ENCODE data around the gene SP3.

Gene SP3

DNA sequence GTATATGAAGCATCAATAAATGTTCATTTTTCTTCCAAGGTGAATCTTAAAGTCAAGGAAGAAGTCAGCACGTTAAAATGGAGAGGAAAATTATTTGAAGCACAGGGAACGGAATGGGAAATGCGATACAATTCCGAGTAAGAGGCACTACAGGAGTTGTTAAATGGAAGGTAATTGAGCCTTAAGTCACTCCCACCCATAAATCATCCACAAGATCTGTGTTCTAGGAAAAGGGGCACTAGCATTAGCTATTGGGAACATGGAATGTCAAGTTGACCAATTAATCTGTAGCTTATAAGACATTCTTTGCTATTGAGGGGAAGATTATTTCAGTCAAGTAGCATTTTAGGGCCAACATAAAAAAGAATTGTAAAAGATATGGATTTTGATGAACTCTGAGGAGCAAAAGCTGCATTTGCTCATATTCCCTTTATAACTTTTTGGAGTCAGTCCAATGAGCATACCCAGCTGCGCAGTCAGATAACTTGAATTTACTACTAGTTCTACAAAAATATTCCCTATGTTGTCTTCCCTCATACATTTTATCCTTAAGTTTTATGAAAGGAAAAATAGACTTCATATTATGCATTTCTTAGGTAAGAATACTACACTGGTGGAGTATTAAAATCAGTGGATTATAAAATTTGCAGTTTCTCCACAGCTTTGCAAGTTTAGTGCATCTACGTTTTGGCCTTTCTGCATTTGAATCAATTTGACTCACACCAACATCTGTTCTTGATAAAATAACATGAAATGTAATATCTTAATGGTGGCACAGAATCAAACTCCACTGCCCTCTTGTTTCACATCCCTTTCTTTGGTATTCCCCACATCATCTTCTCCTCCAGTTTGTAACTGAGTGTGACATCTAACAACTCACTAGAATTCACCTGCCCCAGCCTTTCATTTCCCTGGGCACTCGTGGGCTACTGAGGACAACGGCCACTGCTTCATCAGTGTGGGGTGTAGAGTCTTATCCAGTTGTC lies 95.6 kb downstream of the SP3 start:
- Histone ChIP-seq H3K27ac (ENCODE audit: low read depth, low read length) (no peak overlapping the region), H3K4me2 (ENCODE audit: low read length) (no peak overlapping the region), H3K36me3 (ENCODE audit: control insufficient read depth, low read length) (no peaks in the 10 kb centered on the region), H3K79me2 (ENCODE audit: control insufficient read depth, low read length) (no peaks in the 10 kb centered on the region), H3K9me3 (ENCODE audit: control insufficient read depth, insufficient read depth, low read length) (no peaks in the 10 kb centered on the region), H4K20me1 (ENCODE audit: control insufficient read depth, insufficient read depth, low read depth, low read length) (no peaks in the 10 kb centered on the region), H3K27me3 (ENCODE audit: control insufficient read depth, low read length) (peaks cover 3% of the 10 kb centered on the region; the same call in 1 of the 2 replicates), H3K9me2 (replicated peaks; ENCODE audit: control insufficient read depth, low read length) (no peaks in the 10 kb centered on the region), H3K4me3 (ENCODE audit: low read length) (no peak overlapping the region), H3F3A (ENCODE audit: control insufficient read depth, insufficient read depth) (no peaks in the 10 kb centered on the region; the same call in 1 of the 2 replicates), H3K4me1 (ENCODE audit: control insufficient read depth, low read length) (peaks cover 18% of the 10 kb centered on the region)
- TF ChIP-seq EZH2phosphoT487 (IDR thresholded peaks at IDR 0.05; ENCODE audit: borderline replicate concordance, low read length): no peak
- TF ChIP-seq, protein P1, sequence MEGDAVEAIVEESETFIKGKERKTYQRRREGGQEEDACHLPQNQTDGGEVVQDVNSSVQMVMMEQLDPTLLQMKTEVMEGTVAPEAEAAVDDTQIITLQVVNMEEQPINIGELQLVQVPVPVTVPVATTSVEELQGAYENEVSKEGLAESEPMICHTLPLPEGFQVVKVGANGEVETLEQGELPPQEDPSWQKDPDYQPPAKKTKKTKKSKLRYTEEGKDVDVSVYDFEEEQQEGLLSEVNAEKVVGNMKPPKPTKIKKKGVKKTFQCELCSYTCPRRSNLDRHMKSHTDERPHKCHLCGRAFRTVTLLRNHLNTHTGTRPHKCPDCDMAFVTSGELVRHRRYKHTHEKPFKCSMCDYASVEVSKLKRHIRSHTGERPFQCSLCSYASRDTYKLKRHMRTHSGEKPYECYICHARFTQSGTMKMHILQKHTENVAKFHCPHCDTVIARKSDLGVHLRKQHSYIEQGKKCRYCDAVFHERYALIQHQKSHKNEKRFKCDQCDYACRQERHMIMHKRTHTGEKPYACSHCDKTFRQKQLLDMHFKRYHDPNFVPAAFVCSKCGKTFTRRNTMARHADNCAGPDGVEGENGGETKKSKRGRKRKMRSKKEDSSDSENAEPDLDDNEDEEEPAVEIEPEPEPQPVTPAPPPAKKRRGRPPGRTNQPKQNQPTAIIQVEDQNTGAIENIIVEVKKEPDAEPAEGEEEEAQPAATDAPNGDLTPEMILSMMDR (IDR thresholded peaks at IDR 0.05; ENCODE audit: low read depth, low read length, poor library complexity, severe bottlenecking): no peak

DNA sequence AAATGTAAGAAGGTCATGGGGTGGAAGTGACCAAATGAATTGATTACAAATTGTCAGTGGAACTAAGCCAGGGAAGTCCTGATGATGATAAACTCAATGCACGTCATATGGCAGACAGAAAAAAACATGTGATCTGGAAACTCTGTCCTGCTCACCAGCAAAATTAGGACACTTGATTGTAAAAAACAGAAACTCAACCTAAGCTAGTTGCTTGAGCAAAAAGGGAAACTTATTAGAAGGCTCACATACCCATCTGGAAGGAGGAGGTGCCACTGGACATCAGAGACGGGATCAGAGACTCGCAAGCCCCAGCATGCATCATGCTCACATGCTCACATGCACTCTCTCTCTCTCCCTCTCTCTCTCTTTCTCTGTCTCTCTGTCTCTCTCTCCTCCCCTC lies 96.8 kb downstream of the SP3 start:
- TF ChIP-seq, protein P1 (IDR thresholded peaks at IDR 0.05; ENCODE audit: low read depth, low read length, poor library complexity, severe bottlenecking): no peak
- no peak for TF ChIP-seq EZH2phosphoT487 (IDR thresholded peaks at IDR 0.05; ENCODE audit: borderline replicate concordance, low read length)
- no peaks in the 10 kb centered on the region for H3K79me2 ChIP-seq (ENCODE audit: control insufficient read depth, low read length)
- peaks cover 6% of the 10 kb centered on the region for H3K4me1 ChIP-seq (ENCODE audit: control insufficient read depth, low read length)
- H3K9me2 ChIP-seq (replicated peaks; ENCODE audit: control insufficient read depth, low read length): no peaks in the 10 kb centered on the region
- no peaks in the 10 kb centered on the region for H3K36me3 ChIP-seq (ENCODE audit: control insufficient read depth, low read length)
- no peaks in the 10 kb centered on the region for H3K9me3 ChIP-seq (ENCODE audit: control insufficient read depth, insufficient read depth, low read length)
- no peaks in the 10 kb centered on the region for H4K20me1 ChIP-seq (ENCODE audit: control insufficient read depth, insufficient read depth, low read depth, low read length)
- H3K4me3 ChIP-seq (ENCODE audit: low read length): no peak overlapping the region
- no peaks in the 10 kb centered on the region; the same call in 1 of the 2 replicates for H3F3A ChIP-seq (ENCODE audit: control insufficient read depth, insufficient read depth)
- peaks cover 3% of the 10 kb centered on the region; the same call in 1 of the 2 replicates for H3K27me3 ChIP-seq (ENCODE audit: control insufficient read depth, low read length)
- H3K4me2 ChIP-seq (ENCODE audit: low read length): no peak overlapping the region
- no peak overlapping the region for H3K27ac ChIP-seq (ENCODE audit: low read depth, low read length)

DNA sequence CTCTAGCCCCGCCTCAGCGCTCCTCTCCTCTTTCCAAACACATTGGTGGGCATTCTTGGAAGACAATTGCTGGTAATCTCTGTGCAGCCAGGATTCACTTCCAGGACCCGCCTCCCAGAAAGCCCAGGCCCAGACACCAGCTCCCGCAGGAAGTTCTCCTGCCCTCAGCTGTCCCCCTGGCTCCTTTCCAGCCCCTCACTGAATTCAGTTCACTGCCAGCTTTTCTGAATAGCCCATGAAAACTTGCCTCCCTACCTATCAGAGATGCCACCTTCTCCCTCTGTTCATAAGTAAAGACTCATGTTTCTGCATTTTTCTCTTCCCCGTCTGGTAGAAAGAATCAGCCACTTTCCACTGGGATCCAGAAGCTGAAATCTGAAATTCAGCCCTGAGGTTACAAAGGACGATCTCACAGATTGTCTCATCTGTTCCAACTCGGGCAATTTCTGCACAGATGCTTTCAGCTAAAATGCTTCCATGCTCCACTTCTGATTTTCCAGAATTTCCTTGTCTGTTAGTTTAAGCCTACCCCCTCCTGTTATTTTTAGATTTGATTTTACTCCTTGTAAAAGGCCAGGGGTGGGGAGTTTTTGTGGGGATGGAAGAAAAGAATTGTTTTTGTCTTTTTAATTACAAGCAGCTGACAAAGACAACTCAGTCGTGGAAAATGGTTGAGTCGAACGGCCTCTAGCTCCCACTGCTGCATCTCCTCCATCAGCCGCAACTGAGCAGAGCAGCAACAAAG lies 98.1 kb downstream of the SP3 start:
- TF ChIP-seq, protein P1 (IDR thresholded peaks at IDR 0.05; ENCODE audit: low read depth, low read length, poor library complexity, severe bottlenecking): no peak
- no peak for TF ChIP-seq EZH2phosphoT487 (IDR thresholded peaks at IDR 0.05; ENCODE audit: borderline replicate concordance, low read length)
- Histone ChIP-seq H3K9me2 (replicated peaks; ENCODE audit: control insufficient read depth, low read length) (no peaks in the 10 kb centered on the region), H3K36me3 (ENCODE audit: control insufficient read depth, low read length) (no peaks in the 10 kb centered on the region), H3K4me3 (ENCODE audit: low read length) (no peak overlapping the region), H4K20me1 (ENCODE audit: control insufficient read depth, insufficient read depth, low read depth, low read length) (no peaks in the 10 kb centered on the region), H3K9me3 (ENCODE audit: control insufficient read depth, insufficient read depth, low read length) (no peaks in the 10 kb centered on the region), H3F3A (ENCODE audit: control insufficient read depth, insufficient read depth) (no peaks in the 10 kb centered on the region; the same call in 1 of the 2 replicates), H3K4me1 (ENCODE audit: control insufficient read depth, low read length) (peaks cover 10% of the 10 kb centered on the region), H3K4me2 (ENCODE audit: low read length) (no peak overlapping the region), H3K79me2 (ENCODE audit: control insufficient read depth, low read length) (no peaks in the 10 kb centered on the region), H3K27ac (ENCODE audit: low read depth, low read length) (no peak overlapping the region), H3K27me3 (ENCODE audit: control insufficient read depth, low read length) (peaks cover 3% of the 10 kb centered on the region; the same call in 1 of the 2 replicates)
